CD4-positive, alpha-beta T cell (primary cell): ENCODE measurements around the gene COL23A1. TPM values are rescaled to one million over a fixed set of nuclear protein-coding genes. Genes with fewer than 3 reads are reported as not detected.

Source experiments
- ATAC-seq: fragments of 200-7000 bp; cut with Tn5 transposase; one replicate; pipeline ENCODE4 v1.10.0; 2022; ENCODE audit warnings: mild to moderate bottlenecking; ENCODE audit not compliant: poor library complexity
- CTCF ChIA-PET: fragments of 350-600 bp; sonication (Branson Sonifier 250); formaldehyde crosslinking; loops from one replicate; lab custom pipeline; 2021; ENCODE audit warnings: antibody characterized with exemption, inconsistent platforms; lab: Charles Lee
- POLR2A ChIA-PET: fragments of 350-600 bp; sonication (Branson Sonifier 250); formaldehyde crosslinking; loops from one replicate; lab custom pipeline; 2021; ENCODE audit warnings: antibody characterized with exemption, inconsistent platforms; lab: Charles Lee
- DNase-seq, 14 experiments: peaks; one replicate each; pipeline ENCODE4 v3.0.0-alpha.2; 2013 to 2020; ENCODE audit warnings: mixed read lengths in 2 of 14
- H3K27ac ChIP-seq, 2 donors: one replicate each; pipeline versions ENCODE4 v1.5.1 to v1.7.0; 2013; ENCODE audit warnings: low read length in 2 of 2, low read depth in 1 of 2, mild to moderate bottlenecking in 1 of 2
- H3K27me3 ChIP-seq, 2 experiments: 1 replicate in 1 of 2; 2 replicates in 1 of 2; pipeline versions ENCODE4 v1.6.1 to v1.7.0; 2013; ENCODE audit warnings: low read length in 2 of 2, control low read depth in 1 of 2, mild to moderate bottlenecking in 1 of 2, moderate library complexity in 1 of 2; ENCODE audit not compliant: insufficient read depth in 2 of 2, control insufficient read depth in 1 of 2
- H3K36me3 ChIP-seq: one replicate; pipeline ENCODE4 v1.6.1; 2013; ENCODE audit warnings: low read length, control low read depth; ENCODE audit not compliant: insufficient read depth
- H3K4me1 ChIP-seq: one replicate; pipeline ENCODE4 v1.6.1; 2013; ENCODE audit warnings: low read length, control low read depth; ENCODE audit not compliant: insufficient read depth
- H3K4me3 ChIP-seq: one replicate; pipeline ENCODE4 v1.5.1; 2013; ENCODE audit warnings: mild to moderate bottlenecking, low read length, moderate library complexity
- H3K9me3 ChIP-seq, 2 experiments: 1 replicate in 1 of 2; 2 replicates in 1 of 2; pipeline versions ENCODE4 v1.6.1 to v1.7.0; 2013; ENCODE audit warnings: low read length in 2 of 2, mild to moderate bottlenecking in 2 of 2, control low read depth in 1 of 2, moderate library complexity in 1 of 2; ENCODE audit not compliant: control insufficient read depth in 1 of 2, insufficient read depth in 1 of 2
- H3K27ac Mint-ChIP-seq: one replicate; pipeline ENCODE4 v1.8.0; 2020; ENCODE audit warnings: mixed read lengths
- H3K27me3 Mint-ChIP-seq: one replicate; pipeline ENCODE4 v1.8.0; 2021; ENCODE audit warnings: mixed read lengths
- H3K36me3 Mint-ChIP-seq: one replicate; pipeline ENCODE4 v1.8.0; 2021; ENCODE audit warnings: low read depth, mixed read lengths
- H3K4me1 Mint-ChIP-seq: one replicate; pipeline ENCODE4 v1.8.0; 2021; ENCODE audit warnings: low read depth, mixed read lengths
- H3K4me3 Mint-ChIP-seq: one replicate; pipeline ENCODE4 v1.8.0; 2020; ENCODE audit warnings: mild to moderate bottlenecking, mixed read lengths
- H3K9me3 Mint-ChIP-seq: one replicate; pipeline ENCODE4 v1.8.0; 2020; ENCODE audit warnings: mixed read lengths
- CTCF ChIP-seq: fragments of 200-600 bp; IDR thresholded peaks from one replicate; pipeline ENCODE4 v1.8.0; 2022; ENCODE audit warnings: antibody characterized with exemption, mild to moderate bottlenecking
- intact Hi-C, 2 experiments: fragments of 100-400 bp; cut with DNase I in 1 of 2; cut with micrococcal nuclease in 1 of 2; formaldehyde crosslinking; loops; one replicate each; pipeline versions ENCODE4 v1.15.1 to v1.9.0; 2023 to 2025; cut with DNase I, micrococcal nuclease
- total RNA-seq, 174 experiments: library from RNA in 2 of 174; stranded (reverse) in 2 of 174; gene quantifications; one replicate each; pipeline ENCODE4 v1.2.3 and lab custom pipeline; 2021 to 2026

Gene COL23A1
- total RNA-seq, 2 experiments from 2014 or later = not detected

DNA sequence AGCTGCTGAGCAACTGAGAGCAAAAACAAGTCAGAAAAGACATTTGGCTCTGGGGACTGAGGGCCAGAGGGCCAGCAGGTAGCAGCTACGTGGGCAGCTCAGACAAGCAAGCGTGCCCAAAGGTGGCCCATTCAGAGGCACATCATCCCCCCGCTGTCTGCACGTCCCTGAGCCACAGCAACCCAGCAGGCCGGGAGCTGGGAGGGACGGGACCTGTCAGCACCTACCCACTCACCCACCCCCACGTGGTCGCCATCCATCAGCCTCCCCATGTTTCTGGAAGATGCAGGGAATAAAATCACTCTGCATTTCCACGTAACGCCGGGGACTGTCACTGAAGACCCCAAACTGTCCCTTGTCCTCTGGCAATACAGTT, 167.8 kb downstream of the COL23A1 start:
- Mint-ChIP-seq H3K4me3 (no peak overlapping the region), H3K4me1 (no peaks in the 10 kb centered on the region), H3K27ac (no peak overlapping the region), H3K27me3 (peaks cover 4% of the 10 kb centered on the region), H3K9me3 (no peaks in the 10 kb centered on the region), H3K36me3 (no peaks in the 10 kb centered on the region)
- no peak overlapping the region for H3K4me3 ChIP-seq
- POLR2A ChIA-PET = no interaction called here
- ATAC-seq = no peak
- no peak for TF ChIP-seq CTCF
- CTCF ChIA-PET = no interaction called here
- H3K9me3 ChIP-seq = no peaks in the 10 kb centered on the region
- intact Hi-C loops = no loop called here
- H3K27me3 ChIP-seq = peaks cover 0 to 5% of the 10 kb centered on the region in 2 experiments
- no peak for DNase-seq
- H3K4me1 ChIP-seq = no peaks in the 10 kb centered on the region
- no peaks in the 10 kb centered on the region for H3K36me3 ChIP-seq
- H3K27ac ChIP-seq = no peak overlapping the region

GRCh38 chr5:178421699-178422399, 168.3 kb downstream of the COL23A1 start:
- ChIA-PET POLR2A (no interaction called here), CTCF (no interaction called here)
- H3K36me3 ChIP-seq = no peaks in the 10 kb centered on the region
- intact Hi-C loops = no loop called here
- no peaks in the 10 kb centered on the region for H3K4me1 ChIP-seq
- no peak for ATAC-seq
- no peak for DNase-seq
- H3K27ac ChIP-seq = no peak overlapping the region
- no peaks in the 10 kb centered on the region for H3K9me3 ChIP-seq
- no peak overlapping the region for H3K4me3 ChIP-seq
- H3K4me1 Mint-ChIP-seq = no peaks in the 10 kb centered on the region
- no peak overlapping the region for H3K27ac Mint-ChIP-seq
- H3K27me3 Mint-ChIP-seq = peaks cover 4% of the 10 kb centered on the region
- no peaks in the 10 kb centered on the region for H3K36me3 Mint-ChIP-seq
- no peak overlapping the region for H3K4me3 Mint-ChIP-seq
- H3K27me3 ChIP-seq = peaks cover 0 to 5% of the 10 kb centered on the region in 2 experiments
- H3K9me3 Mint-ChIP-seq = no peaks in the 10 kb centered on the region
- TF ChIP-seq CTCF = no peak

DNA sequence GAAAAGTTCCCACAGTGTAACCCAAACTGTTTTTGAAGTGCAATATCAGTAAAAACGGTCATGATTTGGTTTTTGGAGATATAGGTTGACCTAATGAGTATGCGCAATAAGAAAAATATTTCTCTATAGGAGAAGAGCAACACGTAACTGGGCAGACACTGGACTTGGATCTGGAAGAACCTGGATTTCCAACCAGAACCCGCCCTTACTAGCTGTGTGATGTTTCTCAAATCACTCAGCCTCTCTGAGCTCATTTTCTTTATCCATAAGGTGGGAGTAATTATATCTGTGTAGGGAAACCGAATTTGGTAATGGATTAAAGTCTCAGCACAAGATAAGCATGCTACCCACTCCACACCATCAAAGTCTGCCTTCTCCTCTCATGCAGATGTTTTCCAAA, 169.1 kb downstream of the COL23A1 start:
- intact Hi-C loops = no loop called here
- POLR2A ChIA-PET = no interaction called here
- no peak for DNase-seq
- H3K9me3 ChIP-seq = no peaks in the 10 kb centered on the region
- H3K27me3 ChIP-seq = peaks cover 0 to 5% of the 10 kb centered on the region in 2 experiments
- no peaks in the 10 kb centered on the region for H3K36me3 Mint-ChIP-seq
- CTCF ChIA-PET = no interaction called here
- no peaks in the 10 kb centered on the region for H3K36me3 ChIP-seq
- no peak overlapping the region for H3K27ac Mint-ChIP-seq
- TF ChIP-seq CTCF = no peak
- H3K9me3 Mint-ChIP-seq = no peaks in the 10 kb centered on the region
- H3K4me1 ChIP-seq = no peaks in the 10 kb centered on the region
- no peaks in the 10 kb centered on the region for H3K4me1 Mint-ChIP-seq
- H3K27ac ChIP-seq = no peak overlapping the region
- no peak overlapping the region for H3K4me3 ChIP-seq
- H3K4me3 Mint-ChIP-seq = no peak overlapping the region
- no peak for ATAC-seq
- H3K27me3 Mint-ChIP-seq = peaks cover 4% of the 10 kb centered on the region
